ENCODE data around the gene KCNA10. TPM values are rescaled to one million over a fixed set of nuclear protein-coding genes. Genes with fewer than 3 reads are reported as not detected.

KCNA10 gene
- total RNA-seq, 1 donor from 2014 or later = not detected

DNA sequence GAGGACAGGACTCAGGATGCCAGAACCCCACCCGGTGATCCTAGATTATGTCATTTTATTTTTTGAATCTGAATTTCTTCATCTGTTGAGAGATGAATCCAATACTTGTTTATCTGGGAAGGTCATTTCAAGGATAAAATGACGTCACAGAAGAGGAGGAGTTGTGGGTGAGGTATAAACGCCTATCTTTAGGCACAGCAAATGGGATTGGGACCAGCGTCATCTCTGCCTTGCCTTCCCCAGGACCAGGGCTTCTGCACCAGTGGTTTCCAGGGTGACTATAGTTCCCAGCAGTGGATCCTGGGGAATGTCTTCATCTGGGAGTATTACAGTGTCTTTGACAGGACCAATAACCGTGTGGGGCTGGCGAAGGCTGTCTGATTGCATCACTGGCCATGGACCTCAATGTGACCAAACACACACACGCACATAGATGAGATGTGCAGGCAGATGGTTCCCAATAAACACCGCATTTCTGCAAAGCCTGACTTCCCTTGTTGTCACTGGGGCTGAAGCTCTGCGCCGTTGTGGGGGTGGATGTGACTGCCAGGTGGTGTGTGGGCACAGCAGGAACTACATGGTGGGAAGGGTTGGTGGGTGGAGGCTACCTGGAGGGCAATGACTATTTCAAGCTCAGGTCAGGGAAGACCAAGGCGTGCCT is 28.1 kb downstream of the KCNA10 start:
- Mint-ChIP-seq H3K27me3 (ENCODE audit: low read depth, unreplicated experiment) (peaks cover 48% of the 10 kb centered on the region), H3K36me3 (ENCODE audit: low read depth, unreplicated experiment) (peaks cover 2% of the 10 kb centered on the region), H3K27ac (ENCODE audit: unreplicated experiment) (no peak overlapping the region), H3K4me3 (ENCODE audit: unreplicated experiment) (no peak overlapping the region), H3K9me3 (ENCODE audit: unreplicated experiment) (no peaks in the 10 kb centered on the region), H3K4me1 (ENCODE audit: low read depth, unreplicated experiment) (no peaks in the 10 kb centered on the region)
- Histone ChIP-seq H3K27ac (ENCODE audit: low read depth, low read length) (no peak overlapping the region), H3K4me1 (ENCODE audit: insufficient read depth, low read length) (no peaks in the 10 kb centered on the region), H3K9me3 (ENCODE audit: insufficient read depth, low read depth, low read length) (no peaks in the 10 kb centered on the region), H3K79me2 (ENCODE audit: insufficient read depth, low read length) (no peaks in the 10 kb centered on the region), H3K4me3 (ENCODE audit: insufficient read depth, low read depth, low read length) (no peak overlapping the region), H3K27me3 (ENCODE audit: insufficient read depth, low read length) (peaks cover 3% of the 10 kb centered on the region), H2AFZ (ENCODE audit: low read depth, low read length) (no peak overlapping the region), H3K9ac (ENCODE audit: low read length) (no peak overlapping the region), H3K36me3 (ENCODE audit: insufficient read depth, low read length) (no peaks in the 10 kb centered on the region), H4K20me1 (ENCODE audit: insufficient read depth, low read length) (no peaks in the 10 kb centered on the region), H3K4me2 (ENCODE audit: low read length) (no peak overlapping the region)
- FAIRE-seq = no peak
- DNase-seq (ENCODE audit: low read depth) = no peak
- TF ChIP-seq EZH2 (IDR thresholded peaks at IDR 0.05; ENCODE audit: insufficient read depth, low read length) (no peak), CTCF (IDR thresholded peaks at IDR 0.05; ENCODE audit: insufficient read depth, low read depth, low read length) (no peak)

DNA sequence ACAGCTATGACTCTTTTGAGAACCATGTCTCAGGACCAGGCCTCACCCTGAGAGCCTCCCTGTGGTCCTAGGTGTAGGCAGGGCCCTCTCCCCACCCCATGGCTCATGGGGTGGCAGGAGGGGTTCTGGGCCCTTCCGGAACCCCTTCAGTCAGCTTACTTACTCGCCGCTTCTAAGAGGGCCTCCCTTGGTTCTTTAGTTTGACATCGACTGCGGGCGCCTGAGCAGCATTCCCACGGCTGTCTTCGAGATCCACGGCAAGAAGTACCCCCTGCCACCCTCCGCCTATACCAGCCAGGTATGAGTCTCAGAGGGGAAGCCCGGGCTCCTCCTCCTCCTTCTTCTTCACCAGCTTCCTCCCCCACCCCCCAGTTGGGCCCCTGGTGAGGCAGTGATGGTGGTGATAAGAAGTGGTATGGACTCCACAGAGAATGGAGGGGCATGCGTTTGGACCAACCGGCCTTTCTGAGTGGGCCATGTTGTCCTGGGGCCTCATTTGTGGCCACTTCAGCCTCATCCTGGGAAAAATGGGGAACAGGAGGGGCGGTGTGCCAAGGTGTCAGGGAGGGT is 28.9 kb downstream of the KCNA10 start:
- Mint-ChIP-seq H3K27ac (ENCODE audit: unreplicated experiment) (no peak overlapping the region), H3K4me3 (ENCODE audit: unreplicated experiment) (no peak overlapping the region), H3K36me3 (ENCODE audit: low read depth, unreplicated experiment) (peaks cover 2% of the 10 kb centered on the region), H3K27me3 (ENCODE audit: low read depth, unreplicated experiment) (peaks cover 54% of the 10 kb centered on the region), H3K9me3 (ENCODE audit: unreplicated experiment) (no peaks in the 10 kb centered on the region), H3K4me1 (ENCODE audit: low read depth, unreplicated experiment) (no peaks in the 10 kb centered on the region)
- H2AFZ ChIP-seq (ENCODE audit: low read depth, low read length) = no peak overlapping the region
- H4K20me1 ChIP-seq (ENCODE audit: insufficient read depth, low read length) = no peaks in the 10 kb centered on the region
- H3K4me1 ChIP-seq (ENCODE audit: insufficient read depth, low read length) = no peaks in the 10 kb centered on the region
- H3K79me2 ChIP-seq (ENCODE audit: insufficient read depth, low read length) = no peaks in the 10 kb centered on the region
- H3K27ac ChIP-seq (ENCODE audit: low read depth, low read length) = no peak overlapping the region
- no peak overlapping the region for H3K4me3 ChIP-seq (ENCODE audit: insufficient read depth, low read depth, low read length)
- H3K9ac ChIP-seq (ENCODE audit: low read length) = no peak overlapping the region
- H3K36me3 ChIP-seq (ENCODE audit: insufficient read depth, low read length) = no peaks in the 10 kb centered on the region
- DNase-seq (ENCODE audit: low read depth) (no peak), FAIRE-seq (no peak)
- TF ChIP-seq EZH2 (IDR thresholded peaks at IDR 0.05; ENCODE audit: insufficient read depth, low read length) (no peak), CTCF (IDR thresholded peaks at IDR 0.05; ENCODE audit: insufficient read depth, low read depth, low read length) (no peak)
- peaks cover 5% of the 10 kb centered on the region for H3K27me3 ChIP-seq (ENCODE audit: insufficient read depth, low read length)
- H3K4me2 ChIP-seq (ENCODE audit: low read length) = no peak overlapping the region
- no peaks in the 10 kb centered on the region for H3K9me3 ChIP-seq (ENCODE audit: insufficient read depth, low read depth, low read length)

DNA sequence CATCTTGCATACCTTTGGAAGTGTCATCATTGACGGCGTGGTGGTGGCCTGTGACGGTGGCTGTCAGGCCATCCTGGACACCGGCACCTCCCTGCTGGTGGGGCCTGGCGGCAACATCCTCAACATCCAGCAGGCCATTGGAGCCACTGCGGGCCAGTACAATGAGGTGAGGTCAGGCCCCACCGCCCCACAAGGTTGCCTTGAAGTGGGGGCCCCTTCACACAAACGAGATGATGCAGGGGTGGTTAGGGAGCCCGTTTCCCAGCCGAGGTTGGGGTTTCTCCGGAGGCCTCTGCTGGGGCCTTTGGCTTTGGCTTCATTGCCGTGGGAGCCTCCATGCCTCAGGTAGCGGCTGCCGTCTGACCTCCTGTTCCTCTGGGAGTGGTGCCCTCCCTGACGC is 29.6 kb downstream of the KCNA10 start:
- Histone ChIP-seq H3K27ac (ENCODE audit: low read depth, low read length) (no peak overlapping the region), H3K4me1 (ENCODE audit: insufficient read depth, low read length) (no peaks in the 10 kb centered on the region), H3K36me3 (ENCODE audit: insufficient read depth, low read length) (no peaks in the 10 kb centered on the region), H3K4me2 (ENCODE audit: low read length) (no peak overlapping the region), H3K9me3 (ENCODE audit: insufficient read depth, low read depth, low read length) (no peaks in the 10 kb centered on the region), H3K4me3 (ENCODE audit: insufficient read depth, low read depth, low read length) (no peak overlapping the region), H3K79me2 (ENCODE audit: insufficient read depth, low read length) (no peaks in the 10 kb centered on the region), H2AFZ (ENCODE audit: low read depth, low read length) (no peak overlapping the region), H4K20me1 (ENCODE audit: insufficient read depth, low read length) (no peaks in the 10 kb centered on the region), H3K27me3 (ENCODE audit: insufficient read depth, low read length) (peaks cover 4% of the 10 kb centered on the region), H3K9ac (ENCODE audit: low read length) (no peak overlapping the region)
- Mint-ChIP-seq H3K4me3 (ENCODE audit: unreplicated experiment) (no peak overlapping the region), H3K9me3 (ENCODE audit: unreplicated experiment) (no peaks in the 10 kb centered on the region), H3K36me3 (ENCODE audit: low read depth, unreplicated experiment) (peaks cover 2% of the 10 kb centered on the region), H3K4me1 (ENCODE audit: low read depth, unreplicated experiment) (no peaks in the 10 kb centered on the region), H3K27me3 (ENCODE audit: low read depth, unreplicated experiment) (peaks cover 54% of the 10 kb centered on the region), H3K27ac (ENCODE audit: unreplicated experiment) (no peak overlapping the region)
- DNase-seq (ENCODE audit: low read depth) (no peak), FAIRE-seq (no peak)
- no peak for TF ChIP-seq CTCF (IDR thresholded peaks at IDR 0.05; ENCODE audit: insufficient read depth, low read depth, low read length)
- no peak for TF ChIP-seq EZH2 (IDR thresholded peaks at IDR 0.05; ENCODE audit: insufficient read depth, low read length)

Data from astrocyte (in vitro differentiated cells and primary cell).